Globus pallidus (tissue), 1 donor: ENCODE data around the gene RNF186.
"Not testable (repeated sequence)": the region's sequence is repeated elsewhere in the genome, so short reads cannot be mapped to it uniquely, and the experiment has no call there.

Experiments used
- DNase-seq: peaks from one replicate; pipeline ENCODE4 v3.0.0-alpha.2; 2015; ENCODE audit warnings: low spot score

RNF186 gene, protein sequence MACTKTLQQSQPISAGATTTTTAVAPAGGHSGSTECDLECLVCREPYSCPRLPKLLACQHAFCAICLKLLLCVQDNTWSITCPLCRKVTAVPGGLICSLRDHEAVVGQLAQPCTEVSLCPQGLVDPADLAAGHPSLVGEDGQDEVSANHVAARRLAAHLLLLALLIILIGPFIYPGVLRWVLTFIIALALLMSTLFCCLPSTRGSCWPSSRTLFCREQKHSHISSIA

DNA sequence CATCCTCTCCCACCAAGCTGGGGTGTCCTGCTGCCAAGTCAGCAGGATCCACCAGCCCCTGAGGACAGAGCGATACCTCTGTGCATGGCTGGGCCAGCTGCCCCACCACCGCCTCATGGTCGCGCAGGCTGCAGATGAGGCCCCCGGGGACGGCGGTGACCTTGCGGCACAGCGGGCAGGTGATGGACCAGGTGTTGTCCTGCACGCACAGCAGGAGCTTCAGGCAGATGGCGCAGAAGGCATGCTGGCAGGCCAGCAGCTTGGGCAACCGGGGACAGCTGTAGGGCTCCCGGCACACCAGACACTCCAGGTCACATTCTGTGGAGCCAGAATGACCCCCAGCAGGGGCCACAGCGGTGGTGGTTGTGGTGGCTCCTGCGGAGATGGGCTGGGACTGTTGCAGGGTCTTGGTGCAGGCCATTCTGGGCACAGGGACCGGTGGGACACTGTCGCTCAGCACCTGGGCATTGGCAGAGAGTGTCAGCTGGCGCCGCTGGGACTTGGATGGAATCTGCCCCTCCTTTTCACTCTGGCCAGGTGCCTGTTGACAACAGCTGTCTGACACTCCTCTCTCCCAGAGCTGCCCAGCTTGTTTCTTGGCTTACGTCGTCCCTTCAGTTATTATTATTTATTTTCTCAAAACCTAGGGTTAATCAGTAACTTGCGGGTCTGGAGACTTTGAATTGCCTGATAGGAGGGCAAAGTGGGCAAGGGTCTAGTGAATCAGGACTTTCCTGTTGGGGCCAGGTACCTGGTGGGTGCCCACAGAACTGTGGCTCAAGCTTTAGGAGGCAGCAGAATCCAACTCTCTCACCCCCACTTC is at the start of gene RNF186:
RNF186 (minus strand) TSS at position 603 of the 823 bp plus-strand sequence; CDS start at position 421, 182 bp downstream.
- no peak for DNase-seq

DNA sequence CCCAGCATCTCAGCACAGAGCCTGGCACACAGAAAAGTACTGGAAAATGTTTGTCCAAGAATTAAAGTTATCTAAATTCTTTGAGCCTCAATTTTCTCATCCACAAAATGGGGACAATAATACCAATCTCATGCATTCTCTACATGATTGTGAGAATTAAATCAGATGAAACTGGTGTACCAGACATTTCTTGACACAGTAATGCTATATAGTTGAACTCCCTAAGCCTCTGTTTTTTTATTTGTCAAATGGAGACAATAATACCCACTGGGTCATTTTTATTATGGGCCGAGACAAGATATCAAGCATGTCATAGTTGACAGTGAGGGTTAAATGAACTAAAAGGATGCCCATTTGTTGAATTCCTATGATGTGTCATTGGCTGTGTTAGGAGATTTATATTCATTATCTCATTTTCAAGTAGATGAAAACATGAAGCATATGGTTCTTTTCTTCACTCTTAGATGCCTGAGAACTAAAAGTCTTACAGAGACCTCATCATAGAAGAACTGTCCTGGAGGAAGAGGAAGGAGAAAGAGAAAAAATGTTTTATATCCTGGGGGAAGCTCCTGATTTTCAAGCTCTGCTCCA is 49.6 kb upstream of the RNF186 start:
- no peak for DNase-seq

DNA sequence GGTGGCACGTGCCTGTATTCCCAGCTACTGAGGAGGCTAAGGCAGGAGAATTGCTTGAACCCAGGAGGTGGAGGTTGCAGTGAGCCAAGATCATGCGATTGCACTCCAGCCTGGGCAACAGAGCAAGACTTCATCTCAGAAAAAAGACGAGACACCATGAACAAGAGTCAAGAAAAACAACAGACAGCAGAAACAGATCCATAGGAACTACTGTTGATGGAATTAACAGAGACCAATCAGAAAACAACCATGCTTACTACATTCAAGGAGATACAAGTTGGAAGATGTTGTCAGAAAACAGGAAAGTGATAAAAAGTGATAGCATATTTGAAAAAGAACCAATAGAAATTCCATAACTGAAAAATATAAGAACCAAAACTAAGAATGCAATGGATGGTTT is 47.9 kb upstream of the RNF186 start:
- DNase-seq: no peak

DNA sequence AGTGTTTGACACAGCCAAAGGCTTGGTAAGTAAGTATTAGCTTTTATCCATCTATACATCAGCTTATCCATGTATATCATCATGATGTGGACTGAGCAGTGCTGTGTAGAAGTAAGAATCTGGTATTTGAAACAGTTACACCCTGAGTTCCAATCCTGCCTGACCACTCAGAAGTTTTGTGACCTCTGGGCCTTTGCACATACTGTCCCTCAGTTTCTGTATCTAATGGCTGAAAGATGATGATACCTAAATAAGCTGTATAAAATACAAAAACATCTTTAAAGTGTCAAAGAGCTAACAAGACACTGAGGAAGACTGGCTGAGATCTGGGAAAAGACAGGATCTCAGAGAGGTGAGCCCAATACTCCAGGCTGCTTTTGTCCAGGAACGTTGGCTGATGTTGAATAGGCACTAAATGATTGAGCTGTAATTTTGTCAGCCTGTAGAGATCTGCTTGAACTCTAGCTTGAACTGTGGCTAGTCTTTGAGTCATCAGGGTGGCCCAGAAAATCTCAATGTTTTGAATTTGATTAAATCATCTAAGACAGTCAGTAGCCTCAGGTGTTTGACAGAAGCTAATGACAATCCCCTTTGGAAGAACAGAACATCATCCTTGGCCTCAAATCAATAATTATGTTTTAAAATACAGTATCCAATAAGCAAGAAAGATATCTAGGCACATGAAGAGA is 46.9 kb upstream of the RNF186 start:
- DNase-seq: no peak

DNA sequence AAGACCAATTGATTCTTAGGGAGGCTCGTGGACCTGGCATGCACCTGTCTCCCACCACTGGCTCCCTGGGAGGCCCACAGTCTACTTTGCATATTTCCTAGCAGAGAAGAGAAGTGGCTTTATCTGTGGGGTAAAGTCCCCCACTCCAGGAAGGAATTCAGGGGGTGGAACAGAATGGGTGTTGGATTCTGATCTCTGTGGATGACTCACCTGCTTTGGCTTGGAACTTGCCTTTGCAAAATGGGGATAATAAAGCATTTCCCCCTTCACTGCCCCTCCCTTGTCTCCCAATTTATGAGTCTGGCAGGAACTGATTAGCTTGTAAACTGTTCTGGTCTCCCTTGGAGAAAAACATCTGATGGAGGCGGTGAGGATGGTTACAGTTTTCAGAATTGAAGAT is 46.0 kb upstream of the RNF186 start:
- DNase-seq: no peak

DNA sequence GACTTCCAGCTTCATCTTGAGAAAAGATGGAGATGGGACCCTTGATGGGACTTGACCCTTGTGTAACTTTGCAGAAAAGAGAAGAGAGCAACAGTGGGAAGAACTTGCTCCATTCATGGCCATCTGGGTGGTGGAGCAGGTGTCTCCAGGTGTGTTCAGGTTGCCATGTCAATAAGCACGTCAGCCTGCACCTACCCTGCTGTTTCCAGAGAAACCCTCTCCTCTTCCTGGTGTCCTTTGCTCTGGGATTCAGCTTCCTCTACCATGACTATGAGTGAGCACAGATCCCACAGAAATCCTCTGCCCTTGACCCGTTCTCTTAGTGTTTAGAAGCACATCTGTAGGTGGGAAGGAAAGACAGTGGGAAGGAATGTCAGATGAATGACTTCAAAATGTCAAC is 45.3 kb upstream of the RNF186 start:
- no peak for DNase-seq

DNA sequence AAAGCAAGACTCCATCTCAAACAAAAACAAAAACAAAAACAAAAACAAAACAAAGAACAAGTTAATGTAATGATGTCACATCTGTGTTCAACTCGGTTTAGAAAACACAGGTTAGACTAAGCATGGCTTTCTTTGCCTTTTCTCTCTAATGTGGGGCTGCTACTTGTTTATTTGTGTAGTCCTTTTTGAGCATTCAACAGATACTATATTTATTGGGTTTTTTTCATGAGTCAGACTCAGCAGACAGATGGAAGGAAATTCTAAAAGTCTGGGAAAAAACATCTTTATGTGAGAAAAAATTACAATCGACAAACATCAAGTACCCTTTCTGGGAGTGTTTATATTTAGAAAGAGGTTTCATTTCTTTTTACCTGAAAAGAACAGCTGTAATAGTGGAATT is 44.8 kb upstream of the RNF186 start:
- no peak for DNase-seq

DNA sequence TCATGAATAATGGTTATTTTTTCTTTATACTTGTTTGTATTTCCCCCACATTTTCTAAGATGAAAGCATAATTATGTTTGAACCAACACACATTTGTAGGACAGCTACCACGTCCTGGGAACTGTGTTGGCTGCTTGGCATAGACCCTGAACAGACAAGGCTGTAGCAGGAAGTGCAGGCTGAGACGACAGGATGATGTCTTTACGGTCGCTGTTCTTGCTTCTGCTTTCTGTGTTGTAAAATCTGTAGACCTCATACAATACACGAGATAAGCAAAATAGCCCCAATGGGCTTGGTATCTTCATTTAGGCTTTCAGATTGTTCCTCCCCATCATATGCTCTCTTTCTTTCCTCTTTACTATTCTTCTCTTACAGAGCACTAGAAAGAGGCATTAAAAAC is 43.8 kb upstream of the RNF186 start:
- no peak for DNase-seq

DNA sequence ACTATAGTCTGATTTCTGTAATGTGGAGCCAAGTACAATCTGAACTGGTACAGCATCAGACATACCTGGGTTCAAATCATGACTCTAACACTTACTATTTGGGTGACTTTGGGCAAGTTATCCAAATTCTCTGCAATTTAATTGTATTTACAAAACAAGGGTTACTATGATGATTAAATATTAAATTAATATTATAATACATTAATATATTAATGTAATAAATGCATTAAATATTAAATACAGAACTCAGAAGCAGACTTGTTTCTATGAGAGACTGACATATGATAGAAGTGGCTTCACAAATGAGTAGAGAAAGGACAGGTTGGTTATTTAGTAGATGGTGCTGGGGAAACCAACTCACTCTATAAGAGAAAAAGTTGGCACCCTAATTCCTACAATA is 39.8 kb upstream of the RNF186 start:
- no peak for DNase-seq

DNA sequence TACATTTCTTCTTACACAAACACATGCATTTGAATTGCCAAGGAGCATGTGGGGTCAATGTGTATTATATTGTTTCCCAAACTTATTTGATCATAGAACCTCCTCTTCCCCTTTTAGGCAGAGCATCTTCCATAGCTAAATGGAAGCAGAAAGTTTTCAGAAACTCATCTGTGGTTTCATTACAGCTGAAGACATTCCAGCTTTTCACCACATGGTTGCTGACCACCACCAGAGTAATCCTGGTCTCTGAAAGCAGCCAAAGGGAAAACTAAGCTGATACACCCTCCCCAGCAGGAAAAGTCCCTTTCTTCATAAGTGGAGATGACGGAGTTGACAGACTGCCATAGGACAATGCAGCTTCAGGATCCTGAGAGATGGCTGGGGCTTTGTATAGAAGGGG is 37.0 kb upstream of the RNF186 start:
- DNase-seq: no peak

DNA sequence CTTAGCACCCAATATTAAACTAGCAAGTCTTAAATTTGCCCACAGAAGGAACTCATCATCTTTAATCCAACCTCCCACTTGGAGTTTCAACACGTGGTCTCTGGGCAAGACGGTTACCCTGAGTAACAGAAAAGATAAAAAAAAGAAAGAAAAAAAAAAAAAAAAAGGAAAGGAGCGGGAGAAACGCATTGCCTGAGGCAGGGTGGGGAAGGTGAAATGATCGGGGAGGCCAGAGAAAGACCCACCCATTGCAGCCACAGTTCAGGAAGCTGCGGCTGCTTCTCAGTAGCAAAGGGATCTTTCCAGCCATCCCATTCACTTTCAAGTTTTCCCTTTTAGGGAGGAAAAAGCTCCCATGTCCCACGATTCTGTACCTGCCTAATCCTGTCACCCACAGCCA is 35.1 kb upstream of the RNF186 start:
- no peak for DNase-seq

DNA sequence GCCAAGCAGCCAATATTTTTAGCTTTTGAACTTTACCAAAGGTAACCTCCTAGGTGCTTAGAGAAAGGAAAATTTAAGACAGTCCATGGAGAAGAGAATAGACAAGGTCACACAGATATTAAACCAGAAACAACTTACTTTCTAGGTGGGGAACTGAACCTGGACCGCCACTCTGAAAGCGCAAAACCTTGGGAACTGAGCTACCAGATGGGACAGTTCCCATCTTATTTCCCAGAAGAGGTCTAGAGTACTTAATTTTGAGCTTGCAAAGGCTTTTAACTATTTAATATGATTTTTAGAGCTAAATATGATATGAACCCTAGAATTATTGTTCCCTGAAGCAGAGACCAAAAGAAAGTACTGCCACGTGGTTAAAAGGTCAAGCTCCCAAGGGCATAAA is 34.2 kb upstream of the RNF186 start:
- not testable (repeated sequence) for DNase-seq

DNA sequence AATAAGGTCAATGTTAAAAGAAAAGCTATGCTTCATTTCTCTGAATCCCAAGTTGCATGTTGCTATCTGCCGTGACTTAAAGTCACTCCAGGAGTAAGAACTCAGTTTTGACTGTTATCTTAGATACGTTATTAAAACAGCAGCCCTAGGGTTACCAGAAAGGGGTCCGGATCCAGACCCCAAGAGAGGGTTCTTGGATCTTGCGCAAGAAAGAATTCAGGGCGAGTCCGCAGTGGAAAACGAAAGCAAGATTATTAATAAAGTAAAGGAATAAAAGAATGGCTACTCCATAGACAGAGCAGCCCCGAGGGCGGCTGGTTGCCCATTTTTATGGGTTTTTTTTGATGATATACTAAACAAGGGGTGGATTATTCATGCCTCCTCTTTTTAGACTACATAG is 32.3 kb upstream of the RNF186 start:
- DNase-seq: not testable (repeated sequence)

DNA sequence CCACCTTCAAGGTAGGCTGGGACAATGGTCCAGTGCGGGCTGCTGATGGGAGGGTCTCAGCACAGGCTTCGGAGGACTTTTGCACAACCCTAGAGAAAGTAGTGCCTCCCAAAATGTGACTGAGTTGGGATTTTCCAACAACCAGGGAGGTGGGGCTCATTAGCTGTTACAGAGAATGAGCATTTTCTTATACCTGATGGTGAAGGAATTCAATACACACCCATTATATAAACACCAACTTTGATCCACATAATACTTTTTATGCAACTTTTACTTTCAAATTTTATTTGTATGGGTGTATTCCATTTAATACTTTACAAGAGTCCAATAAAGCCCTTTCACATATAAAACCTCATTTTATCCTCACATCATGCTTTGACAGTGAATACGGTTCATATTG is 31.3 kb upstream of the RNF186 start:
- DNase-seq: no peak

DNA sequence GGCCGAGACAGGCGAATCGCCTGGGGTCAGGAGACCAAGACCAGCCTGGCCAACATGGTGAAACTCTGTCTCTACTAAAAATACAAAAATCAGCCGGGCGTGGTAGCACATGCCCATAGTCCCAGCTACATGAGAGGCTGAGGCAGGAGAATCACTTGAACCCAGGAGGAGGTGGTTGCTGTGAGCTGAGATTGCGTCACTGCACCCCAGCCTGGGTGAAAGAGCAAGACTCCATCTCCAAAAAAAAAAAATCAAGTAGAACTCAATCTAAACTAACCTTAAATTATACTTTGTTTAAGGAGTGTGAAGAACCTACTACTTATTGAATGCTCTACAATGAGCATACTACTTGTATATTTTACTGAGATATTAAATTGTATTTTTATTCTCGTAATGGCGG is 30.5 kb upstream of the RNF186 start:
- no peak for DNase-seq

DNA sequence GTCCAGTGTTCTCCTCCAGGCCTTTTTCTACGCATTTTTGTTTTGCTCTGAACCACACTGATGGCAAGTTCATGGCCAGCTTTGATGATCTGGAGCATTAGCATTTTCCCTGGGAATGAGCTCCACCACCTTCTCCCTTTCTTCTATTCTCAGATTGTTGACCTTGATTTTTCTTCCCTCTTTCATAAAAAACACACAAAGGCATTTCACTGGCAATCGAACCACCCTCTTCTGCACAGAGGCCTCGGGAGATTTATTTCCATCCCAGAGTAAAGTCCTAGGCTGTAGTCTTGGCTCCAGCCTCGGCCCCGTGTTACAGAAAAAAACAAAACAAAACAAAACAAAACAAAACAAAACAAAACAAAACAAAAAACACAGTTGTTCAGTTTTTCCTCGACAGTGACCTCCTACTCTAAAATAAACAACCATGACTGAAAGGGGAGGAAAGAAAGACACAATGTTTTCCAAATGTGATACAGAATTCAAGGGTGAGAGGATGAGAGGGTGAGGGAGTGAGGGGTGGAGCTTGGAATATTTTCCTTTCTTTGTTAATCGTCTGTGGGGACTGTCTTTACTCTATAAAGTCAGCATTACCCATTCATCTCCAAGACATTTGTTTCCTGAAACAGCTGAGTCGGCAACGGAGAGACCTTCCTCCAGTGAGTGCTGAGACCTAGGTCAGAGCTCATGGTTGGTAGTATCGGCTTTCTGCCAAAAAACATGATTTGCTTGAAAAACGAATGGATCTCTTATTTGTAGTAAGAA is 29.8 kb upstream of the RNF186 start:
- no peak for DNase-seq

DNA sequence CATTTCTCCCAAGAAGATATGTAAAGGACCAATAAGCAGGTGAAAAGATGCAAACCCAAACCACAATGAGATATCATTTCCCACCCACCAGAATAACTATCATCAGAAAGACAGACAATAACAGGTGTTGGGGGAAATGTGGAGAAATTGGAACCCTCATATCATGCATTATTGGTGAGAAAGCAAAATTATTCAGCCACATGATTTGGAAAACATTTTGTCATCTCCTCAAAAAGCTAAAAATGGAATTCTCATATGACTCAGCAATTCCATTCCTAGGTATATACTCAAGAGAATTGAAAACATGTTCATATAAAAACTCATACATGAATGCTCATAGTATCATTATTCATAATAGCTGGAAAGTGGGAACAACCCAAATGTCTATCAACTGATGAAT is 25.1 kb upstream of the RNF186 start:
- DNase-seq: no peak

DNA sequence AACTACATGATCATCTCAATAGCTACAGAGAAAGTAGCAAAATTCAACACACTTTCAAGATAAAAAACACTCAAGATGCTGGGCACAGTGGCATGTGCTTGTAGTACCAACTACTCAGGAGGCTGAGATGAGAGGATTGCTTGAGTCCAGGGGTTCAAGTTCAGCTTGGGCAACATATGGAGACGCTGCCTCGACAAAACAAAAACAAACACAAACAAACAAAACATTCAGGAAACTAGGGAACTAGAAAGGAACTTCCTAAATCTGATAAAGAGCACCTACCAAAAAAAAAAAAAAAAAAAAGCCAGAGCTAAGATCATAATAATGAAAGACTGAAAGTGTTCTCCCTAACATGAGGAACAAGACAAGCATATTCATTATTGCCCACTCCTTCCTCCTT is 22.8 kb upstream of the RNF186 start:
- no peak for DNase-seq

DNA sequence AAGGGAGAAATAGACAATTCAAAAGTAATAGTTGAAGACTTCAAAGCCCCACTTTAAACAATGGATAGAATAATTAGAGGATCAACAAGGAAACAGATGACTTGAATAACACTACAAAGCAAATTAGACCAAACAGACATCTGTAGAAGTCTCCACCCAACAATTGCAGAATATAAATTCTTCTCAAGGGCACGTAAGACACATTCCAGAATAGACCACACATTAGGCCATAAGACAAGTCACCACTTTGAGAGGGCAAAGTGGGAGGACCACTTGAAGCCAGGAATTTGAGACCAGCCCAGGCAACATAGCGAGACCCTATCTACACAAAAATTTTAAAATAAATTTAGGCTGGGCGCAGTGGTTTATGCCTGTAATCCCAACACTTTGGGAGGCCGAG is 20.5 kb upstream of the RNF186 start:
- DNase-seq: no peak

DNA sequence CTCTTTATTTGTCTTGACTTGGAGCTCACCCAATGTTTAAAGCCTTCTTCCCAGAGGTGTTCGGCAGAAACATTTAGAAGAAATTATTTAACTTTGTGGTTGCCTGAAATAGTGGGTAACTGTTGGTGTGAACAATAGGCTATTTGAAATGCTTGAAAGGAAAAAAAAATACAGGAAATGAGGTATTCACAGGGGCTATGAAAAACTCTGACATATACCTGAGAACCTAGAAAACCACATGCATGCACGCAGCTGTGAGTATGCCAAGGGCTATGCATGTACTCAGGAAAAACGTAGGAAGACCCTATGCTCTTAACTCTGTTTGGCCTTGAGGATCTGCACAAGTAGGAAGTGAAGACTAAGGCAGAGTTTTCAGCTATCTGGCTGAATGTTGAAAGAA is 16.4 kb upstream of the RNF186 start:
- no peak for DNase-seq

DNA sequence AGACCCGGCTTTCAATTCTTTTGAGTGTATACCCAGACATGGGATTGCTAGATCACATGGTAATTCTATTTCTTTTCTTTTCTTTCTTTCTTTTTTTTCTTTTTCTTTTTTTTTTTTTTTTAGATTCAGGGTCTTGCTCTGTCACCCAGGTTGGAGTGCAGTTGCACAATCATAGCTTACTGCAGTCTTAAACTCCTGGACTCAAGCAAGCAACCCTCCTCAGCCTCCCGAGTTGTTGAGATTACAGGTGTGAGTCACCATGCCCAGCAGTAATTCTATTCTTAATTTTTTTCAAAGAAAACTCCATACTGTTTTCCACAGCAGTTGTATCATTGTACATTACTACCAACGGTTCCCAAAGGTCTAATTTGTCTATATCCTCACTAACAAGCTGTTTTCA is 13.5 kb upstream of the RNF186 start:
- DNase-seq: no peak

DNA sequence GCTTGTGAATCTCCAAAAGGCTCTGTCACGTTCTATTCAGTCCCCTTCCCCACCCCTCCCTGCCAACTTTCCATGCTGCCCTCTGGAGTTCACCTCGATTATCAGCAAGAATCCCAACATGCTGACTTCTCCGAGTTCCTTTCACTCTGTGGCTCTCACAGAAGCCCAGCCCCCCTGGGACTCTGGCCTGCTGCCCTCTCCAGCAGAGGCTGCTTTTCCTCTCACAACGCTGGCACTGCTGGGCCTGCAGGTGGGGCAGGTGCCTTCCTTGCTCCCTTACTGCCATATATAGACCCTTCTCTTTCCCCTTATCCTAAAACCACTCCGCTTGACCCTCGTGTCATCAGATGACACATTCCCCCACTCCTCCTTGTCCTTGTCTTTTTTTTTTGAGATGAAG is 10.2 kb upstream of the RNF186 start:
- no peak for DNase-seq
